T-helper 17 cell (primary cell): ENCODE data around the gene AK4. TPM values are rescaled to one million over a fixed set of nuclear protein-coding genes. Genes with fewer than 3 reads are reported as not detected.

ENCODE experiments used
- ATAC-seq: fragments of 150-1000 bp; cut with Tn5 transposase; 2 replicates; pipeline ENCODE4 v1.10.0; 2021; ENCODE audit warnings: mild to moderate bottlenecking, moderate library complexity
- DNase-seq, 3 donors: peaks; one replicate each; pipeline versions ENCODE4 v3.0.0 to v3.0.0-alpha.2; 2020 to 2021
- H3K9me3 ChIP-seq: one replicate; pipeline ENCODE4 v1.7.0; 2013; ENCODE audit warnings: low read length, mild to moderate bottlenecking; ENCODE audit not compliant: control insufficient read depth, poor library complexity, severe bottlenecking
- H3K27ac Mint-ChIP-seq: one replicate; pipeline ENCODE4 v1.8.0; 2022; ENCODE audit warnings: mild to moderate bottlenecking, moderate library complexity, mixed read lengths
- H3K27me3 Mint-ChIP-seq: one replicate; pipeline ENCODE4 v1.8.0; 2022; ENCODE audit warnings: mixed read lengths
- H3K36me3 Mint-ChIP-seq: one replicate; pipeline ENCODE4 v1.8.0; 2022; ENCODE audit warnings: low read depth, mixed read lengths
- H3K4me1 Mint-ChIP-seq: one replicate; pipeline ENCODE4 v1.8.0; 2022; ENCODE audit warnings: mild to moderate bottlenecking, mixed read lengths
- H3K4me3 Mint-ChIP-seq: one replicate; pipeline ENCODE4 v1.8.0; 2022; ENCODE audit warnings: mild to moderate bottlenecking, moderate library complexity, mixed read lengths
- total RNA-seq, 4 donors: library from RNA in 2 of 4; stranded (reverse) in 2 of 4; gene quantifications; one replicate each; pipeline ENCODE4 v1.2.3 and lab custom pipeline; 2022 to 2026

AK4 gene
- total RNA-seq, 2 donors from 2014 or later, result 0.05 to 0.07 TPM

DNA sequence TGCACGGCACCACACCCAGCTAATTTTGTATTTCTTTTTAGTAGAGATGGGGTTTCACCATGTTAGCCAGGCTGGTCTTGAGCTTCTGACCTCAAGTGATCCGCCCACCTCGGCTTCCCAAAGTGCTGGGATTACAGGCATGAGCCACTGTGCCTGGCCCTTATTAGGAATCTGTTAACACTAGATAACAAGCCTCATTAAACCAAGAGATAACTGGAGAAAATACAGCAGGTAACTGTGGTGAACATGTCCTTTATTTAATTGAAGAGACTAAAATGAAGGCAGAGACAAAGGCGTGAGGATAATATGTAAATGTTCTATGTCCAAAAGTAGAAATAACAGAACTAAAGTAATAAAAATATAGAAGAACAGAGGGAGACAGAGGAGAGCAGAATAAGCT is 89.5 kb downstream of the AK4 start:
- DNase-seq, result no peak
- no peaks in the 10 kb centered on the region for H3K36me3 Mint-ChIP-seq
- H3K9me3 ChIP-seq, result no peaks in the 10 kb centered on the region
- no peak for ATAC-seq
- no peak overlapping the region for H3K4me3 Mint-ChIP-seq
- H3K4me1 Mint-ChIP-seq, result no peaks in the 10 kb centered on the region
- H3K27ac Mint-ChIP-seq, result no peak overlapping the region
- peaks cover 38% of the 10 kb centered on the region for H3K27me3 Mint-ChIP-seq

GRCh38 chr1:65238010-65238409 is 90.0 kb downstream of the AK4 start:
- no peaks in the 10 kb centered on the region for H3K9me3 ChIP-seq
- Mint-ChIP-seq H3K27ac (no peak overlapping the region), H3K36me3 (no peaks in the 10 kb centered on the region), H3K4me1 (no peaks in the 10 kb centered on the region), H3K4me3 (no peak overlapping the region), H3K27me3 (peaks cover 39% of the 10 kb centered on the region)
- DNase-seq (no peak), ATAC-seq (no peak)

DNA sequence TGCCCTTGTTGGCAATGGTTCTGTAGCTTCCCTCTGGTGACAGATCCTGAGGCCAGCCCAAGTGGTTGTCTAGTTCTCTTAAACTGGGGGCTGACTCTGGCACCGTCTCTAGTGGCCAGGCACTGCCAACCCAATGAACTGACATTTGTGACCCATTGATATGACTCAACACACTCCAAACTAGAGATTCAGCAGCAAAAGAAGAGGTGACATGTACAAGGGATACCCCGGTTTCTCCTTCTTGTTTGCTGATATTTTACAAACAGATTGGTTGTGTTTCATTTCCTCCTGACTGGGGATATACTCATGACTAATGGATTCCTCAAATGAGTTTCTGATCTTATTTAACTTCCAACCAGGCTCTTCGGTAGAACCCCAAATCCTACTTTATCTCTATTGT is 95.5 kb downstream of the AK4 start:
- H3K4me3 Mint-ChIP-seq, result no peak overlapping the region
- ATAC-seq (no peak), DNase-seq (no peak)
- H3K4me1 Mint-ChIP-seq, result no peaks in the 10 kb centered on the region
- no peaks in the 10 kb centered on the region for H3K9me3 ChIP-seq
- H3K27ac Mint-ChIP-seq, result no peak overlapping the region
- H3K36me3 Mint-ChIP-seq, result no peaks in the 10 kb centered on the region
- H3K27me3 Mint-ChIP-seq, result peaks cover 51% of the 10 kb centered on the region

DNA sequence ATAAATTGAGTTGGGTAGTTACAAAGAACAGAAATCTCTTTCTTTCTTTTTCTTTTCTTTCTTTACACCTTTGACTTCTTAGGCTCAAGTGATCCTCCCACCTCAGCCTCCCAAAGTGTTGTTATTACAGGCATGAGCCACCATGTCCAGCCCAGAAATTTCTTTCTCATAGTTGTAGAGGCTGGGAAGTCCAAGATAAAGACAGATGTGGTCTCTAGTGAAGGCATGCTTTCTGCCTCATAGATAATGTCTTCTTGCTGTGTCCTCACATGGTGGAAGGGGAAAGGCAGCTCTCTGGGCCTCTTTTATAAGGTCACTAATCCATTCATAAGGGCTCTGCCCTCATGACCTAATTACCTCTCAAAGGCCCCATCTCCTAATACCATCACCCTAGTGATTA is 97.3 kb downstream of the AK4 start:
- H3K36me3 Mint-ChIP-seq, result no peaks in the 10 kb centered on the region
- peaks cover 57% of the 10 kb centered on the region for H3K27me3 Mint-ChIP-seq
- no peak overlapping the region for H3K27ac Mint-ChIP-seq
- H3K4me3 Mint-ChIP-seq, result no peak overlapping the region
- H3K9me3 ChIP-seq, result no peaks in the 10 kb centered on the region
- DNase-seq (no peak), ATAC-seq (no peak)
- no peaks in the 10 kb centered on the region for H3K4me1 Mint-ChIP-seq

GRCh38 chr1:65247419-65248359 is 99.7 kb downstream of the AK4 start:
- H3K4me3 Mint-ChIP-seq, result no peak overlapping the region
- no peak overlapping the region for H3K27ac Mint-ChIP-seq
- no peak for ATAC-seq
- no peak for DNase-seq
- no peaks in the 10 kb centered on the region for H3K9me3 ChIP-seq
- H3K27me3 Mint-ChIP-seq, result peaks cover 51% of the 10 kb centered on the region
- no peaks in the 10 kb centered on the region for H3K4me1 Mint-ChIP-seq
- H3K36me3 Mint-ChIP-seq, result no peaks in the 10 kb centered on the region

GRCh38 chr1:65250826-65251225 is 102.8 kb downstream of the AK4 start:
- Mint-ChIP-seq H3K27ac (no peak overlapping the region), H3K27me3 (peaks cover 31% of the 10 kb centered on the region), H3K4me3 (no peak overlapping the region), H3K4me1 (peaks cover 19% of the 10 kb centered on the region), H3K36me3 (peaks cover 2% of the 10 kb centered on the region)
- H3K9me3 ChIP-seq, result no peaks in the 10 kb centered on the region
- no peak for ATAC-seq
- no peak for DNase-seq

DNA sequence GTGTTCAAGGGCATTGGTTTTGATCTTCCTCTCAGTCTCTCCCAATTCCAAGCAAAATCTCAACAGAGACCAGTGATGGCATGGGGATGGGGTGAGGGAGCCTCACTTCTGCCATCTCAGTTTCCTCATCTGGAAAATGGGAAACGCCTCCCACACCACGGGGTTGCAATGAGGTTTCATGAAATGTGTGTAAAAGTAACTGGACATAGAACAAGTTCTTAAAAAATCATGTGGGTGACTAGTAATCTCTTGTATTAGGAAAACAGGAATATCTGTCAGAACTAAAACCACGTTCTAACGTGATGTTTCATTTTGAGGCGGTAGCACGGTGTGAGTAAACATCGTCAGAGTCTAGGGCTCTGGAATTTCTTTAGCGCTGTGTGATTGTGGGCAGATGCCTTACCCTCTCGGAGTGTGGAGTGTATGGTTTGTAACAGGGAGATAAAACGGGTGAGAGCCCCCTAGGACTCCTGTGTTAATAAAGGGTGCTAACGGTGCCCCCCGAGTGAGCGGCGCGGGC is 105.9 kb downstream of the AK4 start:
- Mint-ChIP-seq H3K27me3 (peaks cover 22% of the 10 kb centered on the region), H3K4me1 (peaks cover 19% of the 10 kb centered on the region), H3K36me3 (peaks cover 2% of the 10 kb centered on the region), H3K27ac (no peak overlapping the region), H3K4me3 (peak overlapping the region; percentile 87)
- ATAC-seq (peak; percentile 37), DNase-seq (no peak)
- no peaks in the 10 kb centered on the region for H3K9me3 ChIP-seq

DNA sequence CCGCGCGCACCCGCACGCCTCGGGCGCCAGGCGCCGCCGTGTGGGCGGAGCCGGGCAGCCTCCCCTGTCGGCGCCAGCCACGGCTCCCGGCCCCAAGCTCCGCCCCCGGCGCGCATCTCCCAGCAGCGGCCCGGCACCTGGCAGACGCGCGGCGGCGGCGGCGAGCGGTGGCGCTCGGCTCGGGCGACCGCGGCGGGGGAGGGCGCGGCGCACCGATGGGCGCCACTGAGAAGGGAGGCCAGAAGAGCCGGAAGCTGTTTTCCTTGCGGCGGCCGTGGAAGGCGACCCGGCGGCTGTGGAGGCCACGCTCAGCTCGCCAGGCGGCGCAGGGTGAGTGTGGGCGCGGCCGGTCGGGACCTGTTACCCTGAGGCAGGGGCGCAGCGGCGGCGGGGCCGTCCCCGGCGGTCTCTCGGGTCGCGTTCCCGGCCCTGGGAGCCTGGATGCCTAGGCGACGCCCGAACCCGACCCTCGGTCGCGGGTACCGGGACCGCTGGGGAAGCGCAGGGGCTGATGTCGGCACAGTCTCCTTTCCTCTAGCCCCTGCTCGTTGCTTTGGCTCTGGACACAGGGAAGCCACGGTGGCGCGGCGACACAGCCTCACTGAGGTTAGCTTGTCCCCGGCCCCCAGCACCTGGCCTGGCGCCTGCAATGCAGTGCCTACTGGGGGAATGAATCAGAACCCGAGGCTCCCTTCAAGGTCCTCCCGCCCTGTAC is 106.5 kb downstream of the AK4 start:
- Mint-ChIP-seq H3K27me3 (peaks cover 16% of the 10 kb centered on the region), H3K4me1 (peaks cover 19% of the 10 kb centered on the region), H3K27ac (peak overlapping the region; percentile 79), H3K36me3 (peaks cover 2% of the 10 kb centered on the region), H3K4me3 (peak overlapping the region; percentile 95)
- DNase-seq (peak; percentile 78 to 81 (median 80)), ATAC-seq (peak; percentile 98)
- H3K9me3 ChIP-seq, result no peaks in the 10 kb centered on the region

- H3K9me3 ChIP-seq, result no peaks in the 10 kb centered on the region
- peaks cover 13% of the 10 kb centered on the region for H3K27me3 Mint-ChIP-seq
- peaks cover 2% of the 10 kb centered on the region for H3K36me3 Mint-ChIP-seq
- H3K27ac Mint-ChIP-seq, result peak overlapping the region; percentile 79
- H3K4me3 Mint-ChIP-seq, result peak overlapping the region; percentile 95
- peaks cover 19% of the 10 kb centered on the region for H3K4me1 Mint-ChIP-seq
- ATAC-seq (no peak), DNase-seq (no peak)
Observed at GRCh38 chr1:65255035-65255655, 107.1 kb downstream of the AK4 start.

GRCh38 chr1:65255656-65256050 is 107.7 kb downstream of the AK4 start:
- Mint-ChIP-seq H3K36me3 (peaks cover 2% of the 10 kb centered on the region), H3K27me3 (peaks cover 13% of the 10 kb centered on the region)
- no peak for DNase-seq

DNA sequence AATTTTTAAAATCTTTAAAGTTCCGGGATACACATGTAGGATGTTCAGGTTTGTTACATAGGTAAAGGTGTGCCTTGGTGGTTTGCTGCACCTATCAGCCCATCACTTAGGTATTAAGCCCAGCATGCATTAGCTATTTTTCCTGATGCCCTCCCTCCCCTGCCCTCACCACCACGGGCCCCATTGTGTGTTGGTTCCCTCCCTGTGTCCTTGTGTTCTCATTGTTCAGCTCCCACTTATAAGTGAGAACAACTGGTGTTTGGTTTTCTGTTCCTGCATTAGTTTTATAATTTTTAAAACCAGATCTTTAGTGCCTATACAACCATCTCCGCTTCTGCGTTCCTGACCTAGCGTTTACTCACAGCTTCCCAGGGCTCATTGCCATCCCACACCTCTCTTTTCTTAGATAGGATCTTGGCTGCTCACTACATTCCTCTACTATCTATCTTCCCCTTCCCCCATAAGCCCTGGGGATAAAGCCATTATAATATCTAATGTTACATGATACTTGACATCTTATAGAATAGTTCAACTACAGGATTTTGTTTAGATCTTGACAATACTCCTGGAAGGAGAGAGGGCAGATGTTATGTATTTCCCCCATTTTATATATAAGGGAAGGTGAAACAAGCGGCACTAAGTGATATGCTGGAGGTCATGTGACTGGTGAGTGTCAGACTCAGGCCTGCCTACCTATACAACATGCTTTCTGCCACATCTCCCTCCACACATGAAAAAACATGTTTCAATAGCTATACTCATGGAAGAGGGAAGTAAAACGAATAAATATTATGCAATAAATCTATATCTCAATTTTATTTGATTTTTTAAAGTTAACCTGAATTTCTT is 109.1 kb downstream of the AK4 start:
- peaks cover 6% of the 10 kb centered on the region for H3K27me3 Mint-ChIP-seq
- H3K27ac Mint-ChIP-seq, result no peak overlapping the region
- peaks cover 19% of the 10 kb centered on the region for H3K4me1 Mint-ChIP-seq
- no peaks in the 10 kb centered on the region for H3K9me3 ChIP-seq
- DNase-seq (no peak), ATAC-seq (no peak)
- H3K36me3 Mint-ChIP-seq, result peaks cover 2% of the 10 kb centered on the region
- H3K4me3 Mint-ChIP-seq, result no peak overlapping the region

More at GRCh38 chr1:65255656-65256050, 107.7 kb downstream of the AK4 start:
- peaks cover 19% of the 10 kb centered on the region for H3K4me1 Mint-ChIP-seq
- H3K27ac Mint-ChIP-seq, result no peak overlapping the region
- no peaks in the 10 kb centered on the region for H3K9me3 ChIP-seq
- ATAC-seq, result no peak
- H3K4me3 Mint-ChIP-seq, result peak overlapping the region; percentile 95

DNA sequence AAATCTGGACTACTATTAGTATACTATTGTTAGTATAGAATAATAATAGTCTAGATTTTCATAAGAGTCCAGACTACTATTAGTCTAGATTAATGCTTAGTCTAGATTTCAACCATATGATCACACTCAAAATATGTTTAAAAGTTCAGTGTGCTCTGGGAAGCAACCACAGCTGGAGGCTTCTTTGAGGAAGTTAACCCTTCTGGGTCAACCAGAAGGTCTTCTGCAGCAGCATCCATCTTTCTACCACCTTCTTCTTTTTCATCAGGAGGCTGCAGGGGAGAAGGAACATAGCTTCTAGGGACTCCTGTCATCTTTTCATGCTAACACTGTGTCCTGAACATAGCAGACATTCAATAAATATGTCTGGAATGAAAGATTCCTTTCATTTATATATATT is 110.1 kb downstream of the AK4 start:
- Mint-ChIP-seq H3K4me3 (no peak overlapping the region), H3K27ac (no peak overlapping the region), H3K27me3 (peaks cover 6% of the 10 kb centered on the region), H3K4me1 (peaks cover 17% of the 10 kb centered on the region), H3K36me3 (peaks cover 2% of the 10 kb centered on the region)
- H3K9me3 ChIP-seq, result no peaks in the 10 kb centered on the region
- ATAC-seq, result no peak
- no peak for DNase-seq
